ENCODE data around the gene PPP3R1.

Gene PPP3R1

DNA sequence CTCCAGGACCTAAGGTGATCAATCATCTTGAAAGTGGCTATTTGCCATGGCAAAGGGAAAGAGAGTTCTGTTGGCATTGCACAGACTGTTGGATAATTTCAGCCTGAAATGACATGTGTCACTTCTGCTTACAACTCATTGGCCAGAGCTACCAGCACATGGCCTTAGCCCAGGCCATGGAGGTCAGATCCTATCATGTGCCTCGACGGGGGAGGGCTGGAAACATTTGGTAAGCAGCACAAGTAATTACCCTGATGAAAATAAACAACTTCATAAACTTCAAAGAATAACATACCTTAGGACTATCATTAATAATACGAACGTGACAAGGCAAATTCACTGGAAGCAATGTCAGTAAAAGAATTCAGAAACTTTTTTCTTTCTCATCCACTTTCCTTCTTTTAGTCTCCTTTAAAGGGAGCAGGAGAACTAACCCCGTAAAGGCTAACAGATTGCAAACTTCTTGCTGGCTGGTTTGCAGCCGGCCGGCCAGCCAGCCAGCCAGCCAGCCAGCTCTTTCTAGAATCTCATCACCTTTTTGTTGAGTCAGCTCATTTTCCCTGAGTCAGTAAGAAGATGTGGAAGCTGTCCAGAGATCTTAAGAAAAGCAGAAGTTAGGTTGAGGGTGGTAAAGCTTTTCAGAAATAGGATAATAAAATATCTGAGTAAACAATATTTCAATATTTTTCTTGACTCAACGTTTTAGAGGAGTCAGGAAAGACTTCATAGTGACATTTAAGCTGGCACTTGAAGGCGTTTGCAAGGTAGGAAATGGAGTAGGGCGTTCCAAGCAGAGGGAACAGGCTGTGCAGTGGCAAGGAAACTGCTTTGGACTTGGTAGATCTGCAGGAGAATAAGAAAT, 35.5 kb upstream of the PPP3R1 start:
- no peak overlapping the region for H3K27ac ChIP-seq (ENCODE audit: low read depth, low read length, poor library complexity, severe bottlenecking)
- H2AFZ ChIP-seq (ENCODE audit: low read length): no peak overlapping the region
- H3K9me3 ChIP-seq (ENCODE audit: low read length): no peaks in the 10 kb centered on the region
- no peaks in the 10 kb centered on the region for H3F3A ChIP-seq (ENCODE audit: insufficient read depth, low read length)
- no peak overlapping the region for H3K9ac ChIP-seq (ENCODE audit: low read length)
- no peaks in the 10 kb centered on the region for H3K27me3 ChIP-seq (ENCODE audit: insufficient read depth, low read length)
- H3K79me2 ChIP-seq (ENCODE audit: insufficient read depth, low read length): no peaks in the 10 kb centered on the region
- H4K20me1 ChIP-seq (ENCODE audit: insufficient read depth, low read length): no peaks in the 10 kb centered on the region
- no peak overlapping the region for H3K4me2 ChIP-seq (ENCODE audit: low read length)
- no peak for TF ChIP-seq EZH2 (IDR thresholded peaks at IDR 0.05; ENCODE audit: borderline replicate concordance, low read length)
- TF ChIP-seq, protein P1, sequence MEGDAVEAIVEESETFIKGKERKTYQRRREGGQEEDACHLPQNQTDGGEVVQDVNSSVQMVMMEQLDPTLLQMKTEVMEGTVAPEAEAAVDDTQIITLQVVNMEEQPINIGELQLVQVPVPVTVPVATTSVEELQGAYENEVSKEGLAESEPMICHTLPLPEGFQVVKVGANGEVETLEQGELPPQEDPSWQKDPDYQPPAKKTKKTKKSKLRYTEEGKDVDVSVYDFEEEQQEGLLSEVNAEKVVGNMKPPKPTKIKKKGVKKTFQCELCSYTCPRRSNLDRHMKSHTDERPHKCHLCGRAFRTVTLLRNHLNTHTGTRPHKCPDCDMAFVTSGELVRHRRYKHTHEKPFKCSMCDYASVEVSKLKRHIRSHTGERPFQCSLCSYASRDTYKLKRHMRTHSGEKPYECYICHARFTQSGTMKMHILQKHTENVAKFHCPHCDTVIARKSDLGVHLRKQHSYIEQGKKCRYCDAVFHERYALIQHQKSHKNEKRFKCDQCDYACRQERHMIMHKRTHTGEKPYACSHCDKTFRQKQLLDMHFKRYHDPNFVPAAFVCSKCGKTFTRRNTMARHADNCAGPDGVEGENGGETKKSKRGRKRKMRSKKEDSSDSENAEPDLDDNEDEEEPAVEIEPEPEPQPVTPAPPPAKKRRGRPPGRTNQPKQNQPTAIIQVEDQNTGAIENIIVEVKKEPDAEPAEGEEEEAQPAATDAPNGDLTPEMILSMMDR (IDR thresholded peaks at IDR 0.05; ENCODE audit: low read length): no peak
- H3K4me3 ChIP-seq (ENCODE audit: low read depth, low read length, poor library complexity, severe bottlenecking): no peak overlapping the region
- H3K4me1 ChIP-seq (ENCODE audit: insufficient read depth, low read length, severe bottlenecking): no peaks in the 10 kb centered on the region
- no peaks in the 10 kb centered on the region for H3K9me2 ChIP-seq (ENCODE audit: low read depth, low read length)
- no peaks in the 10 kb centered on the region for H3K36me3 ChIP-seq (ENCODE audit: insufficient read depth, low read length)

DNA sequence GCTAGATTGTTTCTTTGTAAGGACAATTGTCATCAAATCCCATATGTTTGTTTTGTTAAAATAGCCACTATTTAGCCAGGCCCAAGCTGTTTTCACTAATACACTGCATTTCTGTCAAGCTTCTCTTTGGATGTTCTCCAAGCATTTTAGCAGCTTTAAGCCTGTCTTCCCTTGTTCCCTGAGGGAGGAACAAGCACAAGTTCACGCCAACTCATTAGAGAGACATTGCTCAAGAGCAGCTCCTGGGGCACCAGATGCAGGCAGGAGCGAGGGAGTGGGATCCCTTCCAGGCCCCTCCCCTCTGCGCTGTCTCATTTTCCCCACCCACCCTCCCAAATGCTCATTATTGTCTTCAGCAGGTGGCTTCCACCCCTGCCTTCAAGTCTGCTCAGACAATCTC, 32.6 kb upstream of the PPP3R1 start:
- Histone ChIP-seq H3K27me3 (ENCODE audit: insufficient read depth, low read length) (no peaks in the 10 kb centered on the region), H3K9me3 (ENCODE audit: low read length) (no peaks in the 10 kb centered on the region), H3K9ac (ENCODE audit: low read length) (no peak overlapping the region), H3K27ac (ENCODE audit: low read depth, low read length, poor library complexity, severe bottlenecking) (no peak overlapping the region), H3K4me3 (ENCODE audit: low read depth, low read length, poor library complexity, severe bottlenecking) (no peak overlapping the region), H3K79me2 (ENCODE audit: insufficient read depth, low read length) (no peaks in the 10 kb centered on the region), H3K36me3 (ENCODE audit: insufficient read depth, low read length) (no peaks in the 10 kb centered on the region), H3K9me2 (ENCODE audit: low read depth, low read length) (no peaks in the 10 kb centered on the region), H3K4me1 (ENCODE audit: insufficient read depth, low read length, severe bottlenecking) (peaks cover 3% of the 10 kb centered on the region), H3K4me2 (ENCODE audit: low read length) (no peak overlapping the region), H2AFZ (ENCODE audit: low read length) (no peak overlapping the region), H4K20me1 (ENCODE audit: insufficient read depth, low read length) (no peaks in the 10 kb centered on the region), H3F3A (ENCODE audit: insufficient read depth, low read length) (no peaks in the 10 kb centered on the region)
- TF ChIP-seq, protein P1 (IDR thresholded peaks at IDR 0.05; ENCODE audit: low read length): no peak
- no peak for TF ChIP-seq EZH2 (IDR thresholded peaks at IDR 0.05; ENCODE audit: borderline replicate concordance, low read length)

DNA sequence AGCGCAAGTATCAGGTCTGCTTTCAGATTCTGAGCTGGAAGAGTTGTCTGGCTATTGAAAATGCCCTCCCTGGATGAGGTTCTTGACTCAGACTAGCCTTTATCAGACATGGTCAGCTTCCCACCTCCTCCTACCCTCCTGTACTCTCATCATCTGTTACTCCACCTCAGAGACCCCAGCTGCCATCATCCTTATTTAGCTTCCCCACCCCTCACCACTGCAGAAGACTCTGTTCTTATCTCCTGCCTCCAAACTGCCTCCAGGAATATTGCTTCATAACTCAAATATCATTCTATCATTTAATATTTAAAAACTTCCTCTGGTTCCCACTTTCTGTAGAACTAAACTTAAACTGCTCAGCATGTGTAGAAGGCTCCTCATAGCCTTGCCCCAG, 31.1 kb upstream of the PPP3R1 start:
- TF ChIP-seq, protein P1 (IDR thresholded peaks at IDR 0.05; ENCODE audit: low read length): no peak
- no peaks in the 10 kb centered on the region for H3K27me3 ChIP-seq (ENCODE audit: insufficient read depth, low read length)
- peaks cover 3% of the 10 kb centered on the region for H3K4me1 ChIP-seq (ENCODE audit: insufficient read depth, low read length, severe bottlenecking)
- no peak overlapping the region for H2AFZ ChIP-seq (ENCODE audit: low read length)
- H4K20me1 ChIP-seq (ENCODE audit: insufficient read depth, low read length): no peaks in the 10 kb centered on the region
- no peaks in the 10 kb centered on the region for H3K79me2 ChIP-seq (ENCODE audit: insufficient read depth, low read length)
- H3K9ac ChIP-seq (ENCODE audit: low read length): no peak overlapping the region
- no peak overlapping the region for H3K27ac ChIP-seq (ENCODE audit: low read depth, low read length, poor library complexity, severe bottlenecking)
- H3F3A ChIP-seq (ENCODE audit: insufficient read depth, low read length): no peaks in the 10 kb centered on the region
- no peaks in the 10 kb centered on the region for H3K36me3 ChIP-seq (ENCODE audit: insufficient read depth, low read length)
- no peak overlapping the region for H3K4me2 ChIP-seq (ENCODE audit: low read length)
- no peak overlapping the region for H3K4me3 ChIP-seq (ENCODE audit: low read depth, low read length, poor library complexity, severe bottlenecking)
- no peaks in the 10 kb centered on the region for H3K9me3 ChIP-seq (ENCODE audit: low read length)
- no peaks in the 10 kb centered on the region for H3K9me2 ChIP-seq (ENCODE audit: low read depth, low read length)

All from OCI-LY1 (cell line).